Ishikawa (cell line): ENCODE data around the gene LNX2.

Experiments
- CREB1 ChIP-seq: IDR thresholded peaks from 2 replicates; pipeline ENCODE4 v1.6.1; 2012; ENCODE audit warnings: low read depth
- MAX ChIP-seq: IDR thresholded peaks from 2 replicates; pipeline ENCODE4 v1.6.1; 2012
- RAD21 ChIP-seq: IDR thresholded peaks from 2 replicates; pipeline ENCODE4 v1.6.1; 2012; ENCODE audit warnings: low read depth
- TAF1 ChIP-seq: IDR thresholded peaks from 2 replicates; pipeline ENCODE4 v1.6.1; 2012; ENCODE audit warnings: low read depth, mild to moderate bottlenecking
- TCF12 ChIP-seq: IDR thresholded peaks from 2 replicates; pipeline ENCODE4 v1.6.1; 2012; ENCODE audit warnings: low read depth
- USF1 ChIP-seq: IDR thresholded peaks from 2 replicates; pipeline ENCODE4 v1.6.1; 2012
- YY1 ChIP-seq: IDR thresholded peaks from 2 replicates; pipeline ENCODE4 v1.6.1; 2012; ENCODE audit warnings: low read depth
- TF ChIP-seq, protein P1 (sequence below): IDR thresholded peaks from 2 replicates; pipeline ENCODE4 v1.6.1; 2012; ENCODE audit warnings: low read depth, mild to moderate bottlenecking

GRCh38 chr13:27641711-27642502 lies 21.6 kb upstream of the LNX2 start:
- no peak for TF ChIP-seq YY1
- TF ChIP-seq, protein P1, sequence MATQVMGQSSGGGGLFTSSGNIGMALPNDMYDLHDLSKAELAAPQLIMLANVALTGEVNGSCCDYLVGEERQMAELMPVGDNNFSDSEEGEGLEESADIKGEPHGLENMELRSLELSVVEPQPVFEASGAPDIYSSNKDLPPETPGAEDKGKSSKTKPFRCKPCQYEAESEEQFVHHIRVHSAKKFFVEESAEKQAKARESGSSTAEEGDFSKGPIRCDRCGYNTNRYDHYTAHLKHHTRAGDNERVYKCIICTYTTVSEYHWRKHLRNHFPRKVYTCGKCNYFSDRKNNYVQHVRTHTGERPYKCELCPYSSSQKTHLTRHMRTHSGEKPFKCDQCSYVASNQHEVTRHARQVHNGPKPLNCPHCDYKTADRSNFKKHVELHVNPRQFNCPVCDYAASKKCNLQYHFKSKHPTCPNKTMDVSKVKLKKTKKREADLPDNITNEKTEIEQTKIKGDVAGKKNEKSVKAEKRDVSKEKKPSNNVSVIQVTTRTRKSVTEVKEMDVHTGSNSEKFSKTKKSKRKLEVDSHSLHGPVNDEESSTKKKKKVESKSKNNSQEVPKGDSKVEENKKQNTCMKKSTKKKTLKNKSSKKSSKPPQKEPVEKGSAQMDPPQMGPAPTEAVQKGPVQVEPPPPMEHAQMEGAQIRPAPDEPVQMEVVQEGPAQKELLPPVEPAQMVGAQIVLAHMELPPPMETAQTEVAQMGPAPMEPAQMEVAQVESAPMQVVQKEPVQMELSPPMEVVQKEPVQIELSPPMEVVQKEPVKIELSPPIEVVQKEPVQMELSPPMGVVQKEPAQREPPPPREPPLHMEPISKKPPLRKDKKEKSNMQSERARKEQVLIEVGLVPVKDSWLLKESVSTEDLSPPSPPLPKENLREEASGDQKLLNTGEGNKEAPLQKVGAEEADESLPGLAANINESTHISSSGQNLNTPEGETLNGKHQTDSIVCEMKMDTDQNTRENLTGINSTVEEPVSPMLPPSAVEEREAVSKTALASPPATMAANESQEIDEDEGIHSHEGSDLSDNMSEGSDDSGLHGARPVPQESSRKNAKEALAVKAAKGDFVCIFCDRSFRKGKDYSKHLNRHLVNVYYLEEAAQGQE: no peak
- no peak for TF ChIP-seq MAX
- TF ChIP-seq USF1: no peak
- no peak for TF ChIP-seq RAD21
- no peak for TF ChIP-seq TCF12
- no peak for TF ChIP-seq CREB1
- no peak for TF ChIP-seq TAF1
